Activated CD8-positive, alpha-beta memory T cell treated with anti-CD3 and anti-CD28 coated beads, Interleukin-2, amount 50 U/mL, for 48 hours (primary cell): Measurements from ENCODE around the gene MACROD1.

Experiments
- DNase-seq: peaks from one replicate; pipeline ENCODE4 v3.0.0-alpha.2; 2020

The MACROD1 gene

GRCh38 chr11:64071849-64072248 is 94.1 kb downstream of the MACROD1 start:
- DNase-seq, result no peak

GRCh38 chr11:64070314-64070681 is 95.6 kb downstream of the MACROD1 start:
- no peak for DNase-seq

- no peak for DNase-seq
These were observed 96.3 kb downstream of the MACROD1 start for GRCh38 chr11:64069401-64070313.

- no peak for DNase-seq
These were observed 97.1 kb downstream of the MACROD1 start for GRCh38 chr11:64068705-64069400.

- DNase-seq, result no peak
These were observed 98.5 kb downstream of the MACROD1 start for GRCh38 chr11:64067230-64067993.

- DNase-seq, result no peak
These were observed 100.2 kb downstream of the MACROD1 start for GRCh38 chr11:64065712-64066111.

GRCh38 chr11:64065141-64065465 is 100.8 kb downstream of the MACROD1 start:
- no peak for DNase-seq

GRCh38 chr11:64064374-64065140 is 101.4 kb downstream of the MACROD1 start:
- no peak for DNase-seq

GRCh38 chr11:64063777-64064176 is 102.1 kb downstream of the MACROD1 start:
- no peak for DNase-seq

GRCh38 chr11:64062185-64063039 is 103.5 kb downstream of the MACROD1 start:
- DNase-seq, result no peak

- peak; percentile 84 for DNase-seq
These were observed 105.0 kb downstream of the MACROD1 start for GRCh38 chr11:64060861-64061444.

GRCh38 chr11:64060263-64060860 is 105.6 kb downstream of the MACROD1 start:
- DNase-seq, result no peak

- DNase-seq, result no peak
These were observed 106.4 kb downstream of the MACROD1 start for GRCh38 chr11:64059339-64060140.

GRCh38 chr11:64058494-64058893 is 107.4 kb downstream of the MACROD1 start:
- no peak for DNase-seq

- no peak for DNase-seq
These were observed 108.0 kb downstream of the MACROD1 start for GRCh38 chr11:64057890-64058289.

GRCh38 chr11:64056861-64057260 is 109.1 kb downstream of the MACROD1 start:
- DNase-seq, result no peak

- DNase-seq, result no peak
These were observed 109.6 kb downstream of the MACROD1 start for GRCh38 chr11:64056213-64056785.

- DNase-seq, result no peak
These were observed 110.8 kb downstream of the MACROD1 start for GRCh38 chr11:64055077-64055476.

- no peak for DNase-seq
These were observed 112.2 kb downstream of the MACROD1 start for GRCh38 chr11:64053699-64054098.
